CD4-positive, alpha-beta T cell treated with Interleukin-17A for 4 hours (primary cell): ENCODE results near the gene CDK11B.

Experiments
- DNase-seq: peaks from one replicate; pipeline ENCODE4 v3.0.0-alpha.2; 2020; ENCODE audit warnings: mixed read lengths

The CDK11B gene

DNA sequence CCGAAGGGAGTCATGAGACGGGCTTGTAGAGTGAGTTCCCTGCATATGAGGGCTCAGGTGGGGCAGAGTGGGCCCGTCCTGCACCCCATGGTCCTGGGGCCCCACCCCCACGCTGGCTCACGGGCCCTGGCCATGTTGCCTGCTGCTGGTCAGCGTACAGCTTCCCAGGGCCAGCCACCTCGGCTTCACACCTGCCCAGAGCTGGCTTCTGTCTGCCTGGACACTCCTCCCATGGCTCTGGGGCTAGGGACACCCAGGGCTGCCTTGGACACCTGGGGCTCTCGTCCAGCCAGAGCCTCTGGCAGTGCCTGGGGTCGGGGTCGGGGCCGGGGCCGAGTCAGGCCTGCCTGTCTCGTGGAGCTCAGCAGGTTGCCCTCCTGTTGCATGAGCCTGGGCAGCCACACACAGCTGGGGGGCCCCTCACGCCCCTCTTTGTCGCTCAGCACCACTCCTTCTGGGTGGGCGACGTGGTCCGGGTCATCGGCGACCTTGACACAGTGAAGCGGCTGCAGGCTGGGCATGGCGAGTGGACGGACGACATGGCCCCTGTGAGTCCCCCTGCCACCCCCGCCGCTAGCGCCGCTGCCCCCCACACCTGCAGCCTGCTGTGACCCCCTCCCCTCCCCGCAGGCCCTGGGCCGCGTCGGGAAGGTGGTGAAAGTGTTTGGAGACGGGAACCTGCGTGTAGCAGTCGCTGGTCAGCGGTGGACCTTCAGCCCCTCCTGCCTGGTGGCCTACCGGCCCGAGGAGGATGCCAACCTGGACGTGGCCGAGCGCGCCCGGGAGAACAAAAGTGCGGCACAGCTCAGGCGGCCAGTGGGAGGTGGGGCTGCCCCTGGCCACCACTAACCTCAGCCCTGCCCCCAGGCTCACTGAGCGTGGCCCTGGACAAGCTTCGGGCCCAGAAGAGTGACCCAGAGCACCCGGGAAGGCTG lies 32.3 kb downstream of the CDK11B start:
- no peak for DNase-seq

DNA sequence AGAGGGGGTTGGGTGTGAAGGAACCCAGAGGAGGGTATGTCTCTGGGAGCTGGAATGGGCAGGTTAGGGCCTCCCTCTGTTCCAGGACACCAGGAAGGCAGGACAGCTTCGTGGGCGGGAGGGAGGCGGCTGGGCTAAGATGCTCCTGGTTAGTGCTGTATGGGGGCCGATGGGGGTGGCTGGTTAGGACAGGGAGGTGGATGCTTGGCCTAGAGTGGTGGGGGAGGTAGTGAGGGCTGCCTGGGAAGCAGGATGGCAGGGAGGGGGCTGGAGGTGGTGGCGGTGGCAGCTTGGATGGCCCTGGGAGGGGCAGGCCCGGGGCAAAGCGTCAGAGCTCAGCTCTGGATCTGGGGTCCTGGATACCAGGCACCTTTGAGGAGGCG lies 33.0 kb downstream of the CDK11B start:
- no peak for DNase-seq

DNA sequence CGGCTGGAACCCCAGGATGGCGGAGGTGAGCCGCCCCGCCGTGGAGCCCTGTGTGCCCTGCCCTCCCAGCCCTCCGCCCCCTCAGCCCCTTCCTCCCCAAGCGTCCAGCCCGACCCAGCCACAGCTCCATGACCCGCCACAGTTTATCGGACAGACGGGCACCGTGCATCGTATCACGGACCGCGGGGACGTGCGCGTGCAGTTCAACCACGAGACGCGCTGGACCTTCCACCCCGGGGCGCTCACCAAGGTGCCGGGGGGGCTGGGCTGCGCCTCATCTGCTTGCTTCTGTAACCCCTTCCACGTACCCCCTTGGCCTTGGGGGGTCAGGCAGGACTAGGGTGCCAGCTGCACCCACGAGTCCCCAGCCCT lies 33.4 kb downstream of the CDK11B start:
- no peak for DNase-seq

DNA sequence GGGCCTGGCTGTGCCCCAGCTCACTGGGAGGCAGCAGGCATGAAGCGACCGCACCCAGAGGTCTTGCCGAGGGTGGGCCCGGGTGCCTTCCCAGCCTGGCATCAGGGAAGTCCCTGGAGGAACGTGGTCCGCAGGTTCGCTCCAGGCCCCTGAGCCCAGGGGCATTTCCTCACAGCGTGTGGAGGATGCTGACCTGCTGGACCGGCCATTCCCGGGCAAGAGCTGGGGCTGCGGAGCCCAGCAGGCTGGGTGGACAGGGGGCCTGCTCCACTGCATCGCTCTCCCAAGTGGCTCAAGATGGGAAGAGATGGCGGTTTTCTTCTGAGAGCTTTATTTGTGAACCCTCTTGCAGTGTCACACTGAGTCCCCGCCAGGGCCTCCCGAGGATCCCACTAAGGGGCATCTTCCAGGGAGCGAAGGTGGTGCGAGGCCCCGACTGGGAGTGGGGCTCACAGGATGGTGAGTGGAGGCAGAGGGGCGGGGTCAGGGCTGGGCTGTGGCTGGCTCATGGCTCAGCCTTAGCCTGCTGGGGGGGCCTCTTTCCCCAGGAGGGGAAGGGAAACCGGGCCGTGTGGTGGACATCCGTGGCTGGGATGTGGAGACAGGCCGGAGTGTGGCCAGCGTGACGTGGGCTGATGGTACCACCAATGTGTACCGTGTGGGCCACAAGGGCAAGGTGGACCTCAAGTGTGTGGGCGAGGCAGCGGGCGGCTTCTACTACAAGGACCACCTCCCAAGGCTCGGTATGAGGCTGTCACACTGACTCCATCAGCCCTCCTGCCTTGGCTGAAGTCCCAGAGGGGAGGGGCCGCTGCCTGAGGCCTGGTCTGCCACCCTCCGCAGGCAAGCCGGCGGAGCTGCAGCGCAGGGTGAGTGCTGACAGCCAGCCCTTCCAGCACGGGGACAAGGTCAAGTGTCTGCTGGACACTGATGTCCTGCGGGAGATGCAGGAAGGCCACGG lies 34.1 kb downstream of the CDK11B start:
- DNase-seq = no peak

DNA sequence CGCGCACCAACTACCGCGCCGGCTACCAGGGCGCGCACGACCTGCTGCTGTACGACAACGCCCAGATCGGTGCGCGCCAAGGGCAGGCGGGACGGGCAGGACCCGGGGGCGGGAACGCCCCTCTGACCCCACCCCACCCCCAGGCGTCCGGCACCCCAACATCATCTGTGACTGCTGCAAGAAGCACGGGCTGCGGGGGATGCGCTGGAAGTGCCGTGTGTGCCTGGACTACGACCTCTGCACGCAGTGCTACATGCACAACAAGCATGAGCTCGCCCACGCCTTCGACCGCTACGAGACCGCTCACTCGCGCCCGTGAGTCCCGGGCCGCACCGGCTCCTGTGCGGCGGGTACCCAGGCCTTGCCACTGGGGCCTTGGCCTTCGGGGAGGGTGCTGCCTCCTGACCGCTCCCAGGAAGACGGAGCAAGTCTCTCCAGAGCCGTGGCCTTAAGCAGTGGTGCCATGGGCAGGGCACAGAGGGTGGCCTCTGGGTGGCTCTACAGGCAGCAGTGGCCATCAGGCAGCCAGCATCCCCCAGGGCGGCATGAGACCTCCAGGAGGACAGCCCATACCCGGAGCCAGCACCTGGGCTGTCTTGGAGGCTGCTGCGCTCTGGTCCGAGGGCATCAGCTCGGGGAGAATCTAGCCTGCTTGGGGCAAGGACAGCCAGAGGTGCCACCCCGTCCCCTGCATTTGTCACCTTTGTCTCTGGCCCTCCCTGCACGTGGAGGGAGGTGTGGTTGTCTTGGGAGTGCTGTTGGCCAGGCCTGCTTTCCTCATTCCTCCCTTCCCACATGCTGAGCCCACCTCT lies 35.0 kb downstream of the CDK11B start:
- no peak for DNase-seq

DNA sequence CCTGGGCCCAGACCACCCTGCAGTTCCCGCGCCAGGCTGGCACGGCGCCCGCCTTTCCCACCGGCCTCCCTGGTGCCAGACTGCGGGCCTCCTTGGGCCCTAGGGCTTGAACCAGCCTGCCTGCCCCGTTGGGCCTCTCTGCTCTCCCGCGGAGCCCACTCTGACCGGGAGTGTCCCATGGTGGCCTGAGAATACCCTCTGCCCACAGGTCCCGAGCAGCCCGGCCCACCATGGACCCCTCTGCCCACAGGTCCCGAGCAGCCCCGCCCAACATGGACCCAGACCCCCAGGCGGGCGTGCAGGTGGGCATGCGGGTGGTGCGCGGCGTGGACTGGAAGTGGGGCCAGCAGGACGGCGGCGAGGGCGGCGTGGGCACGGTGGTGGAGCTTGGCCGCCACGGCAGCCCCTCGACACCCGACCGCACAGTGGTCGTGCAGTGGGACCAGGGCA lies 35.6 kb downstream of the CDK11B start:
- DNase-seq = no peak

DNA sequence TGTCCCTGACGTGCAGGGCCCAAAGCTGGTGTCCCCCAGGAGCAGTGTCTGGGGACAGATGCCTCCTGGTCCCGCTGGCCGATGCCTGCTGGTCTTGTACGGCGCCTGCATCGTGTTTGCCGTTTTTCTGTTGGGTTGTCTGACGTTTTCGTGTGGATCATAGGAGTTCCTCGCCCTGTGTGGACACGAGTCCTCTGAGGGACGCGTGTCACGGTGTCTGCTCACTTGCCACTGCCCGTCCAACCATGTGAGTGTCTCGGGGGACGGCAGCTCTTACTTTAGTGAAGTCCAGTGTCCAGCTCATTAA lies 36.1 kb downstream of the CDK11B start:
- DNase-seq = no peak

DNA sequence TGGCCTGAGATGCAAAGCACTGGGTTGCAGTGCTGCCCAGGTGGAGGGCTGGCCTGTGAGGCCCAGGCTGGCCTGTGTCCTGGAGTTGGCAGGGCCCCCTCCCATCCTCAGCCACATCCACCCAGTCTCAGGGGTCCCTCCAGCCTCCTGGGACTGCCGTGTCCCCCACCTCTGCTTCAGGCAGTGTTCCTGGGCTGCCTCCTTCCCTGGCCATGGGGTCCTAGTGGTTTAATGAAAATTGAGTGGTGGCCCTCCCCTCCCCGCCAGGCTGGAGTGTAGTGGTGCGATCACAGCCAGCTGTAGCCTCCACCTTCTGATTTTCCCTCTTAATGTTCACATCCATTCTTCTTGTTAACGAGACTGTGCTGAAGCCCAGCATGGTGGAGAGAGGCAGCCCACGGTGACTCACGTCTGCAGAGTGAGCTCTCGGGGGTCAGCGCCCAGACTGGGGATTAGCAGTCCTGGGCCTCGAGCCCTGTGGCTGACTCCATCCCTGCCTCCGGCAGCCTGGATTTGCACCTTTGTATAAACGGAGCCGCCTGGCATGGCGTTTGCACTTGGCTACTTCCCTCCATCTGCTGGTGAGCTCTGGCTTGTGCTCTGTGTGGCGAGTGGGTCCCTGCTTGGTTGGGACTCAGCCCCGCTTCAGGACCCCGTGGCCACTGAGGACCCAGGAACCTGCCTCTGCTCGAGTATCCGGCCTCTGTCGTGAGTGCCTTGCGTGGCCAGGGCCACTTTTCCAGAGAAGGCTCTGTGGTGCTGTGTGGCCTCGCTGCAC lies 36.6 kb downstream of the CDK11B start:
- no peak for DNase-seq

DNA sequence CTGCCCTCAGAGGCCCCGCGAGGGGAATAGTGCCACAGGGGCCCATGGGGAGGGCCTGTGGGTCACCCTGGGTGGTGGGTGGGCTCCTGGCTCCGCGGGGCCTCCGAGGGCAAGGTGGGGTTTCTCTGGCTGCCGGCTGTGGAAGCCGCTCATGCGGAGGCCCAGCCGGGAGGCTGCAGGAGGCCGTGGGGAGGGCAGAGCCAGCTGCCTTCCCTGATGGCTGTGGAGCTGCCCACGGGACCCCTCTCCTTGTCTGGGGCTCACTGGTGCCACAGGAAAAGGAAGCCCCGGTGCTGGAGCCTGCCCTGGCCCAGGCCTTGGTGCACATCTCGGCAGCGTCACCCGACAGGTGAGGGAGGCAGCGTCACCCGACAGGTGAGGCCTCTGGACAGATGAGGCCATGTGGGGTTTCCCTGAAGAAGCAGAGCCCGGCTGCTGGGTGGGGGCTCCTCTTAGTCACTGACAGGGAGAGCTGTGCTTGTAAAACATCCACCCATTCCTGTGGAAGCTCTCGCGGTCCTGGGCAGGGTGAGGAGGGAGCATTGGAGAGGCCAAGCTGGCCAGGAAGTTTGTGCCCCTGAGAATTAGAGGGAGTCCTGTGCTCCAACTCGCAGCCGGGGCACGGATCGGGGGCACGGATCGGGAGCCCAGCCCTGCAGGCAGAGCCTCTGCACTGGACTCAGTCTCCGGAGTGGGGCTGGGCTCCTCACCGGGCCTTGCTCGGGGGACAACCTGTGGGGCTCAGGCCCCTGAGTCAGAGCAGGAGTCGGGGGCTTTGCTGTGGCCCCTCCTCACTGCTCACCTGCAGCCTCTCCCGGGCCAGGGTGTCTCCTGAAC lies 37.4 kb downstream of the CDK11B start:
- no peak for DNase-seq

DNA sequence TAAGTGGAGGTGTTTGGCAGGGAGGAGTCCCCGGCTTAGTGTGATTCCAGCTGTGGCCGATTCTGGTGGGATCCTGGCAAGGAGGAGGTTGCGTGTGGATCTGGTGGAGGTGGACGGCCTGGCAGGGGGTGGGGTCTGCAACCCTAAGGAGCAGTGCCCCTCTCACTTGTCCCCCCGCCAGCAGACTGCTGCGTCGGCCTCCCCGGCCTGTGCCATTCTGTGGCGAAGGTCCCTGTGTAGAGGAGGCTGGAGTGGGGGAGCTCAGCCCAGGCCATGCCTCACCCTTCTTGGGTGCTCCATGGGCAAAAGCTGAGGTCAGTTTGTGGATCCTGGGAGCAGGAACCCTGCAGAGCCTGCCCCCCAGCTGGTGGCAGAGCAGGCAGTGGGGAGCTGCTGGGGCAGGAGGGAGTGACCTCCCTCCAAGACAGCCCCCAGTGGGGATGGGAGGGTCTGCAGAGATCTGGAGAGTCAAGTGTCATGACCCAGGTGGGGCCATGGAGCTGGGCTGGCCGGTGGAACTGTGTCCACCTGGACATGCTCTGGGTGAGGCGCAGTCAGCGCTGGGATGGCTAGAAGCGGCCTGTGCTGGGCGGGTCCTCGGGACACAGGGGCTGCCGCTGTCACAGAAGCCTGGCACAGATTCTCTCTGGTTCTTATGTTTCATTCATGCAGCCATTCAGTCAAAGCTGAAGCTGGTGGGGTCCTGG lies 38.2 kb downstream of the CDK11B start:
- DNase-seq = no peak

DNA sequence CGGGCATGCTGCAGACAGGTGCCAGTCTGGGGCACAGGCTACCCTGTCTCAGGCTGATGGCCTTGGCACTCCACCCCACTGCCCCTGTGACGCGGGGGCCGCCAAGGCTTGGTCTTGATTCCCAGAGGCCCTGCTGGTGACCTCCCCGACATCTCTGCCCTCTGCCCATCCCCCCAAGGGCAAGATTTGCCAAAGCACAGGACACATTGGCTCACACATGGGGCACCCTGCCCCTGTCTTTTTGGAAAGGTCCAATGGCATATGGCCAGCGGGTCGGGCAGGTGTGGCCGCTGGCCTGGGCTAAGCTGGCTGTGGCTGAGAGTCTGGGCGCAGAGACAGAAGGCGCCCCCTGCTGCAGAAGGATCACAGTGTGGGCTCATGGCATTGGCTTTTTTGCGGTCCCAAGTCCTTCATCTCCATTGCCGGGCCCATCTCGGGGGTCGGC lies 38.9 kb downstream of the CDK11B start:
- DNase-seq = no peak

DNA sequence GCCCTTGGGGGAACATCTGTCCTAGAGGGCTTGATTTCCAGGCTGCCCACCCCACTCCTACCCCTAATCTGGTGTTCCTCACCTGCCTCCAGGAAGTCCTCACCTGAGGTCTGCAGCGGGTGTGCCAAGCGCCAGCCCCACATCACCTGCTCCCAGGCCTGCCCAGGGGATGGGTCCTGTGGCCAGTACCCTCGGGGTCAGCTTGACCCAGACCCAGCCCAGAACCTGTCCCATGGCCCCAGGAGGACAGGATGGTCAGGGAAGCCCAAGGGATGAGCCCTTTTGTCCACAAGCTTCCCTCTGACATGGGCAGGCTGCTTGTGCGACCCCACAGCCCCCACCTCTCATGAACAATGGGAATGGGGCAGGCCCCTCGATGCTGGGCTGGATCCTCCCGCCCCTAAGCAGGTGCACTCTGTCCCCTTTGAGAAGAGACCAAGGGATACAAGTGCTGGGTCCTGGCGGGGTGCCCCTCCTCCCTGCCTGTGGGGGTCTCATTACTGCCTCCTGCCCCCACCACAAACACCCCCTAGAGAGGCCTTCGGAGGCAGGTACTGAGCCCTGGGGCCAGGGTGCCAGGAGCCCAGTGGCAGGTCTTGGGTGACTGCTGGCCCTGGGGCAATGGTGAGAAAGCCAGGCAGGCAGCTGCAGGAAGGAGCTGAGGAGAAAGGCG lies 40.3 kb downstream of the CDK11B start:
- DNase-seq = no peak

DNA sequence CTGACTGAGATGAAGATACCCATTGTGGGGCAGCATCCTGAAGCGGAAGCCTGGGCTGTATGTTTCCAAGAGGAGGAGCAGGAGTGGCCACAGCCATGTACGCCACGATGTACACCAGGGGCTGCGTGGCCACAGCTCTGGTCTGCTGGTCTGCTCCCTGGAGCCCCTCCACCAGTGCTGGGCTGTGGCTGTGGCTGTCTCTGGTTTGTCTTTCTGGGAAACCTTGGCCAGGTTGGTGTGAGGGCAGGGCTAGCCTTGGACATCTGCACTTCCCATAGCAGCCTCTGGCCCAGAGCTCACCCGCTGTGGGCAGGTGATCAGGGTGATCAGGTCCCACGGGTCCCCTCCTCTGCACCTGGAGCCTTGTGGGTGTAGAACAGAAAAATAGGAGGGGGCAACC lies 40.9 kb downstream of the CDK11B start:
- DNase-seq = no peak

DNA sequence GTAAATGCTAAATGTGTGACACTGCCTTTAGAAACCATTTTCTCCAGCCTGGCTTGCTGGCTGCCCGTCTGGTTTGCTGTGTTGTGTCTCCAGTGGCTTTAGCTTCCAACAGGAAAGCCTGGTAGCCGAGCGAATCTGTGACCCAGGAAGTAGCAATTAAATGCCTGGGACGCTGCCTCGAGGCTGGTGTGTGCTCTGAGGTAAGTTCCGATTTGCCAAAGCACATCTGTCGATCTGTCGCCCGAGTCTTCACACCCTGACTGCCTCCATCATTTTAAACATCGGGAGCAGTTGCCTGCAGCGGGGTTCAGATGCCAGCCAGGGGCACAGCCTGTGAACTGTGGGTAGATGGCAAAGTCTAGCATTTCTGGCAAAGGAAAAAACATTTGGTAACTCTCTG lies 41.3 kb downstream of the CDK11B start:
- DNase-seq = no peak

DNA sequence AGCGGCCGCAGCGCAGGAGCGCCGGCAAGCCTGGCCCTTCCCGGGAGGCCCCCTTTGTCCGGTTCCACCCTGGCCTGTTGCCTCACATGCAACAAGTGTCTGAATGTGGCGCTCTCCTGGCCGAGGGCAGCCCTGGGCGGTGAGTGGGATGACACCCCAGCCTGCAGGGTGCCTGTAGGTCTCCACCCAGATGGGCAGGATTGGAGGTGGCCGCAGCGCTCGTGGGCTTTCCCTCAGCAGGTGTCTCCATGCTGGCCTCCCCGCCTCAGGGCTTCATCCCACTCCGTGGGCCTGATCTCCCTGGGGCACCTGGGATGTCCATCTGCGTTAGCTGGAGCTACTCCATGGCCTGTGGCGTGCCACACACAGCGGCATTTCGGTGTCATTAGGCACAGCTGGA lies 42.0 kb downstream of the CDK11B start:
- DNase-seq = no peak

DNA sequence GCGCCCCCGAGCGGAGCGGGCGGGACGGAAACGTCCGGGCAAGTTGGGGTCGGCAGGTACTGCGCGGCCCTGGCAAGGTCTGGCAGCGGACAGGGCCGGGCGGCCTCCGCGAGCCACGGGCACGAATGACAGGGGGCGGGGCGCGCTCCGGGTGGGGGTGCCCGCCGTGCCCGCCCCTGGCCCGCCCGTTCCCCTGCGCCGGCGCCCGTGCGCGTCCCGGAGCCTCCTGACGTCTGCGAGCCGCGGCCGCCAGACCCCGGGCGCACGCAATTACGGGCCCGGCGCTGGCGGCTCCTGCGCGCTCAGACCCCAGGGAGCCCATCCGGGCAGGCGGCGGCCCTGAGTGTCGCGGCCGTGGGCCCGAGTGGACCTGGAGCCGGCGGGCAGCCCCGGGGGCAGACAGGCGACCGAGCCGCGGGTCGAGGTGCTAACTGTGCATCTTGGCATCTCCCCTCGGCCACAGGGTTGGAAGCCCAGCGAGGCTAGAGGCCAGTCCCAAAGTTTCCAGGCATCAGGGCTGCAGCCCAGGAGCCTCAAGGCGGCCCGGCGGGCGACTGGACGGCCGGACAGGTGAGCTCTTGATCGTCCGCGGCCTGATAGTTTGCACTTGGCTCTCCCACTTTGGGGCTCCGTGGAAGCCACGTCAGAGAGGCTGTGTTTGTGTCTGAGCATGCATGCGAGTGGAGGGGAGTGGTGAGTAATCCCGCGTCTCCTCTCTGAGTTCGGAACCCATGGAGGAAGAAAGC lies 42.6 kb downstream of the CDK11B start:
- peak; percentile 59 for DNase-seq

DNA sequence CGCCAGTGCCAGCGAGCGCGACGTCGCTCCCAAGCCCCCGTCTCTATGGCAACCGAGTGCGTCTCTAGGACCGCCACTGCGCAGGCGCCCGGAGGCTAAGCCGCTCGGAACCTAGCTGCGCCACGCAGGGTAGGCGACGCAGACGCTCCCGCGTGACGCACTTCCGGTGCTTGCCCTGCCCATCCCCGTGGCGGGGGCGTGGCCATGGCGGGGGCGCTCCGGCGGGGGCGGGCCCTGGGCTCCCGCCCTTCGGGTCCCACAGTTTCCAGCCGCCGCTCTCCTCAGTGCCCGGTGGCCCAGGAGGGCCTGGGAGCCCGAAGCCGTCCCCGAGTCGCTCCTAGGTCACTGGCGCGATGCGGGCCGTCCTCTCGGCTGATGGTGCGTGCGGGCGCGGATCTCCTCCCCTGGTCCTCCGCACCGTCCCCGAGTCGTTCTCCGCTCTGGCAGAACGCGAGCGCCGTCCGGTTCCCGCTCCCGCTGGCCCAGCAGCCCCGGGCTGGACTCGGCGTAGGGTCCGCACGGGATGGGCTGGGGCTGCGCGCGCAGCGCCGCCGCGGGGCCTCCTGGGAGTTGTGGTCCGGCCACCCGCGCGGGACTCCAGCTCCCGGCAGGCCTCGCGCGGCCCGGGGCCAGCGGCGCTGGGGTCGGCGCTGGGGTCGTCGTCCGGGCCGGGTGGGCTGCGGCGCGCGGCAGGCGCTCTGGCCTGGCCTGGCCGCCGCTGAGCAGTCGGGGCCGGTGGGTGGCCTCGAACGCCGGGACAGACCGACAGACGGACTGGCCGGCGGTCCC lies 43.4 kb downstream of the CDK11B start, which contains the start of gene MIB2:
Gene MIB2, plus strand, starts transcription at position 245 of the 789 bp plus-strand sequence. CDS start 7,953 bp downstream, outside the sequence.
- DNase-seq = peak; percentile 98

DNA sequence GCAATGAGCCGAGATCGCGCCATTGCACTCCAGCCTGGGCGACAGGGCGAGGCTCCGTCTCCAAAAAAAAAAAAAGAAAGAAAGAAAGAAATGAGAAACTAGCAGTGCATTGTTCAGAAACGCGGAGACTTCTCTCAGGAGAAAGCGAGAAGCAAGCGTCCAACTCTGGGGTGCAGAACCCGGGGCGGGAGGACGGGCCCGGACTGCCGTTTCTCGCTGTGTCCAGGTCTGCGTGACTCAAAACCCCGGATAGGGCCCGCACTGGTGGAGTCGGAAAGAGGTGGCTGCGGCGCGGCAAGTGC lies 43.9 kb downstream of the CDK11B start:
- DNase-seq = no peak
